Subcutaneous preadipocyte (primary cell): ENCODE measurements around the gene SLC25A34. TPM values are rescaled to one million over a fixed set of nuclear protein-coding genes. Genes with fewer than 3 reads are reported as not detected.

ENCODE experiments used
- total RNA-seq: library from RNA; depleted of rRNA; stranded (reverse); fragments of >200 nt; gene quantifications from 2 replicates; pipeline ENCODE4 v1.2.3, GENCODE V29; 2012

SLC25A34 gene
- 0.39 and 0.73 TPM in 2 replicates for total RNA-seq

DNA sequence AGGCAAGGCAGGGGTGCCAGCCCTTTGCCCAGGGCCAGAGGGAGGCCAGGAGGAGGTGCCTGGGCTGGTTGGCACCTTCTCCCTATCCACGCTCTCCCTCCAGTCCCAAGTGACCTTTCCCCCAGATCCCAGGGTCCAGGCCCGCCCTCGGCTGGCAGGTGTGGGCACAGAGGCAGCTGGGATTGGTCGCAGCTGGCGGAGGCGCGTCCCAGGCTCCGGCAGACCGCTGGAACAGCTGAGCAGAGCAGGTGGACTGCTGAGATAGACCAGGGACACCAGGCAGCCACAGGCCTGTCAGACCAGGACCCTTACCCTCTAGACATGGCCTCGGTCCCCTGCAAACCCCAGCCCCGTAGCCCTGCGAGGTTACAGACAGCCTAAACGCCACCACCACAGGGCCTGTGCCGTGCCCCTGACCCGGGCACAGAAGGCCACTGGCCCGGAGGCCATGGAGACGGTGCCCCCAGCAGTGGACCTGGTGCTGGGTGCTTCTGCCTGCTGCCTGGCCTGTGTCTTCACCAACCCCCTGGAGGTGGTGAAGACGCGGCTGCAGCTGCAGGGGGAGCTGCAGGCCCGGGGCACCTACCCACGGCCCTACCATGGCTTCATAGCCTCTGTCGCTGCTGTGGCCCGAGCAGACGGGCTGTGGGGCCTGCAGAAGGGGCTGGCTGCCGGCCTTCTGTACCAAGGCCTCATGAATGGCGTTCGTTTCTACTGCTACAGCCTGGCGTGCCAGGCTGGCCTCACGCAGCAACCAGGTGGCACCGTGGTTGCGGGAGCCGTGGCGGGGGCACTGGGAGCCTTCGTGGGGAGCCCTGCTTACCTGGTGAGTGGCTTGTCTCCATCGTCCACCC lies at the start of gene SLC25A34:
SLC25A34 (plus strand) TSS at position 221 of the 854 bp plus-strand sequence; CDS start at position 449, 228 bp downstream.

GRCh38 chr1:15742339-15742801 lies 6.3 kb downstream of the SLC25A34 start, which contains the start of gene TMEM82:
Gene TMEM82, plus strand, starts transcription at chr1:15742499. Its CDS starts 61 bp downstream, at chr1:15742560.

GRCh38 chr1:15758343-15758931 lies 22.4 kb downstream of the SLC25A34 start, which contains the start of gene FBLIM1:
Gene FBLIM1, plus strand, starts transcription at chr1:15758795. Its CDS starts 6,189 bp downstream, at chr1:15764984.

Other genes starting within 250 kb of the SLC25A34 start
- 3.9 and 6.6 TPM in 2 replicates for gene CASP9, start 212.0 kb upstream of the SLC25A34 start, total RNA-seq
- gene DNAJC16, start 209.4 kb upstream of the SLC25A34 start, total RNA-seq, result 15.1 and 20.9 TPM in 2 replicates
- gene AGMAT, start 151.2 kb upstream of the SLC25A34 start, total RNA-seq, result 2.2 and 2.9 TPM in 2 replicates
- gene DDI2, start 118.8 kb upstream of the SLC25A34 start, total RNA-seq, result 26.6 and 28.3 TPM in 2 replicates
- 69.0 and 81.2 TPM in 2 replicates for gene PLEKHM2, start 51.9 kb upstream of the SLC25A34 start, total RNA-seq
- gene TMEM82, start 6.2 kb downstream of the SLC25A34 start, total RNA-seq, result not detected in 2 replicates
- 11.0 and 17.0 TPM in 2 replicates for gene FBLIM1, start 22.5 kb downstream of the SLC25A34 start, total RNA-seq
- gene UQCRHL, start 71.4 kb downstream of the SLC25A34 start, total RNA-seq, result 1.5 and 2.2 TPM in 2 replicates
- 12.9 and 23.5 TPM in 2 replicates for gene SPEN, start 111.4 kb downstream of the SLC25A34 start, total RNA-seq
- gene ZBTB17, start 239.8 kb downstream of the SLC25A34 start, total RNA-seq, result 27.2 and 30.5 TPM in 2 replicates